SK-N-SH treated with all-trans-retinoic acid at 6 μM for 48 hours (cell line): ENCODE data around the gene MYO9A.

Experiments
- ATAC-seq: fragments of 200-7000 bp; cut with Tn5 transposase; 3 replicates; pipeline ENCODE4 v1.9.1; 2020; ENCODE audit warnings: mild to moderate bottlenecking, moderate library complexity
- ARNTL ChIP-seq: fragments of 450-650 bp; formaldehyde crosslinking; IDR thresholded peaks from 2 replicates; pipeline ENCODE4 v1.5.0; 2020; ENCODE audit warnings: low read depth, mild to moderate bottlenecking, moderate library complexity, borderline replicate concordance
- BACH2 ChIP-seq: fragments of 250-450 bp; sonication (Bioruptor Pico); IDR thresholded peaks from 2 replicates; pipeline ENCODE4 v1.9.0; 2021; ENCODE audit warnings: mild to moderate bottlenecking, borderline replicate concordance
- CSDC2 ChIP-seq: fragments of 250-450 bp; sonication (Bioruptor Pico); IDR thresholded peaks from 2 replicates; pipeline ENCODE4 v1.5.0; 2020; ENCODE audit warnings: mild to moderate bottlenecking, moderate library complexity
- GLIS3 ChIP-seq: fragments of 250-450 bp; sonication (Bioruptor Pico); IDR thresholded peaks from 2 replicates; pipeline ENCODE4 v1.5.0; 2020; ENCODE audit warnings: mild to moderate bottlenecking, moderate library complexity
- ISL1 ChIP-seq: fragments of 250-450 bp; sonication (Bioruptor Pico); IDR thresholded peaks from 2 replicates; pipeline ENCODE4 v2.1.2; 2022; ENCODE audit warnings: mild to moderate bottlenecking, moderate library complexity
- PPARA ChIP-seq: fragments of 250-450 bp; sonication (Bioruptor Pico); IDR thresholded peaks from 2 replicates; pipeline ENCODE4 v1.5.0; 2020; ENCODE audit warnings: mild to moderate bottlenecking, borderline replicate concordance
- RARB ChIP-seq: fragments of 250-450 bp; sonication (Bioruptor Pico); IDR thresholded peaks from 2 replicates; pipeline ENCODE4 v1.8.0; 2021; ENCODE audit warnings: mild to moderate bottlenecking, moderate library complexity
- TOX ChIP-seq: fragments of 250-450 bp; sonication (Bioruptor Pico); IDR thresholded peaks from 2 replicates; pipeline ENCODE4 v1.8.0; 2021; ENCODE audit warnings: mild to moderate bottlenecking, moderate library complexity, borderline replicate concordance
- ZFP3 ChIP-seq: fragments of 250-450 bp; sonication (Bioruptor Pico); IDR thresholded peaks from 2 replicates; pipeline ENCODE4 v1.5.0; 2020; ENCODE audit warnings: mild to moderate bottlenecking, moderate library complexity
- ZFP30 ChIP-seq: fragments of 450-650 bp; formaldehyde crosslinking; IDR thresholded peaks from 2 replicates; pipeline ENCODE4 v1.5.0; 2022; ENCODE audit warnings: mild to moderate bottlenecking, moderate library complexity
- ZNF70 ChIP-seq: fragments of 450-650 bp; formaldehyde crosslinking; IDR thresholded peaks from 2 replicates; pipeline ENCODE4 v1.5.0; 2020; ENCODE audit warnings: mild to moderate bottlenecking, moderate library complexity
- ZNF8 ChIP-seq: fragments of 450-650 bp; formaldehyde crosslinking; IDR thresholded peaks from 2 replicates; pipeline ENCODE4 v1.5.0; 2020; ENCODE audit warnings: mild to moderate bottlenecking, moderate library complexity
- TF ChIP-seq, protein P1 (sequence below): fragments of 250-450 bp; sonication (Bioruptor Pico); IDR thresholded peaks from 2 replicates; pipeline ENCODE4 v1.8.0; 2021; ENCODE audit warnings: low read depth, mild to moderate bottlenecking, moderate library complexity, borderline replicate concordance
- TF ChIP-seq, protein P2 (sequence below): fragments of 250-450 bp; sonication (Bioruptor Pico); IDR thresholded peaks from 2 replicates; pipeline ENCODE4 v1.5.0; 2020; ENCODE audit warnings: mild to moderate bottlenecking, moderate library complexity
- TF ChIP-seq, protein P3 (sequence below): fragments of 250-450 bp; sonication (Bioruptor Pico); IDR thresholded peaks from 2 replicates; pipeline ENCODE4 v1.5.1; 2021; ENCODE audit warnings: mild to moderate bottlenecking, moderate library complexity

Gene MYO9A, protein sequence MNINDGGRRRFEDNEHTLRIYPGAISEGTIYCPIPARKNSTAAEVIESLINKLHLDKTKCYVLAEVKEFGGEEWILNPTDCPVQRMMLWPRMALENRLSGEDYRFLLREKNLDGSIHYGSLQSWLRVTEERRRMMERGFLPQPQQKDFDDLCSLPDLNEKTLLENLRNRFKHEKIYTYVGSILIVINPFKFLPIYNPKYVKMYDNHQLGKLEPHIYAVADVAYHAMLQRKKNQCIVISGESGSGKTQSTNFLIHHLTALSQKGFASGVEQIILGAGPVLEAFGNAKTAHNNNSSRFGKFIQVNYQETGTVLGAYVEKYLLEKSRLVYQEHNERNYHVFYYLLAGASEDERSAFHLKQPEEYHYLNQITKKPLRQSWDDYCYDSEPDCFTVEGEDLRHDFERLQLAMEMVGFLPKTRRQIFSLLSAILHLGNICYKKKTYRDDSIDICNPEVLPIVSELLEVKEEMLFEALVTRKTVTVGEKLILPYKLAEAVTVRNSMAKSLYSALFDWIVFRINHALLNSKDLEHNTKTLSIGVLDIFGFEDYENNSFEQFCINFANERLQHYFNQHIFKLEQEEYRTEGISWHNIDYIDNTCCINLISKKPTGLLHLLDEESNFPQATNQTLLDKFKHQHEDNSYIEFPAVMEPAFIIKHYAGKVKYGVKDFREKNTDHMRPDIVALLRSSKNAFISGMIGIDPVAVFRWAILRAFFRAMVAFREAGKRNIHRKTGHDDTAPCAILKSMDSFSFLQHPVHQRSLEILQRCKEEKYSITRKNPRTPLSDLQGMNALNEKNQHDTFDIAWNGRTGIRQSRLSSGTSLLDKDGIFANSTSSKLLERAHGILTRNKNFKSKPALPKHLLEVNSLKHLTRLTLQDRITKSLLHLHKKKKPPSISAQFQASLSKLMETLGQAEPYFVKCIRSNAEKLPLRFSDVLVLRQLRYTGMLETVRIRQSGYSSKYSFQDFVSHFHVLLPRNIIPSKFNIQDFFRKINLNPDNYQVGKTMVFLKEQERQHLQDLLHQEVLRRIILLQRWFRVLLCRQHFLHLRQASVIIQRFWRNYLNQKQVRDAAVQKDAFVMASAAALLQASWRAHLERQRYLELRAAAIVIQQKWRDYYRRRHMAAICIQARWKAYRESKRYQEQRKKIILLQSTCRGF (N-terminal part only)

DNA sequence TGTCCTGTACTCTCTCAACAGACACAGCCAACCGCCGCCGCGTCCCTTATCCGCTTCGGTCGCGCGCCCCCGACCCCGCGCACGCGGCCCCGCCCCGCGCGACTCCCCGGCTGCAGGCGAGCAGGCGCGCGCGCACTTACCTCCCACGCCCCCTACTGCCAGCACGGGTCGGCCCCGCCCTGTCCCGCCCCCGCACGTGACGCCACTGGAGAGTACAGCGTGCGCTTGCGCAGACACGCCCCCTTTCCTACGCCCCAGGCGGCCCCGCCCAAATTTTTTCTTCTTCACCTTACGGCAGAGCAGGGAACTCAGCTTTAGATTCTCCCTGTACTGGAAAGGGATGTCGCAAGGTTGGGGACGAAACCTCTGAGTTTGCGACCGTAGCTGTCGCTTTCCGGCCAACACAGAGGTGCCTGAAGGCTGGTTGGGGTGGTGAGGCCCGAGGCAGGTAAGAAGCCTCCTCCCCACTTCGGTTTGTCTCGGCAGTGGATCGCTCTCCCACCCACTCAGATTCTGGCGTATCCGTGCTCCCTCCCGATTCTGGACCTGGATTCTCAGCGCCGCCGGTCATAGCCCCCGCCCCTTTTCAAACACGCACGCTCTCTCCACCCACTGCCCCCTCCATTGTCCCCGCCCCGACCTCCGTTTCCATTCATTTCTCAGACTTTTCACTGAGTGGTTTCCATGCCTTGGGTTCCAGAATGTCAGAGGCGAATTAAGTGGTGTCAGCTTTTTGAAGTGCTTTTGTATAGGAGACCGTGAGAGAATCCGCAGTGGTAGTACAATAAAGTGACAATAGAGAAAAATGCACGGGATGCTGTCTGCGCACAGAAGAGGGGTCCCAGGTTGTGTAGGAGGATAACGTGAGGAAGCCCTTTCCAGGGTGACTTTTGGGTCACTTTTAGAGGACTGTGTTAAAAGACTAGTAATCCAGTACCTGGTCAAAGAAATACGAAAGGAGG lies at the start of gene MYO9A, which contains the start of gene SENP8:
MYO9A (minus strand) TSS at position 134 of the 962 bp plus-strand sequence. CDS start 71,587 bp downstream, outside the sequence.
SENP8 (plus strand) TSS at position 387 of the 962 bp plus-strand sequence. CDS start 21,221 bp downstream, outside the sequence.
- TF ChIP-seq ZFP3 (no peak), TOX (CRISPR knock-in tag) (no peak), ZNF8 (CRISPR knock-in tag) (no peak), CSDC2 (CRISPR knock-in tag) (no peak), ZFP30 (CRISPR knock-in tag) (no peak), ARNTL (no peak), ISL1 (no peak), PPARA (CRISPR knock-in tag) (no peak)
- TF ChIP-seq, protein P1, sequence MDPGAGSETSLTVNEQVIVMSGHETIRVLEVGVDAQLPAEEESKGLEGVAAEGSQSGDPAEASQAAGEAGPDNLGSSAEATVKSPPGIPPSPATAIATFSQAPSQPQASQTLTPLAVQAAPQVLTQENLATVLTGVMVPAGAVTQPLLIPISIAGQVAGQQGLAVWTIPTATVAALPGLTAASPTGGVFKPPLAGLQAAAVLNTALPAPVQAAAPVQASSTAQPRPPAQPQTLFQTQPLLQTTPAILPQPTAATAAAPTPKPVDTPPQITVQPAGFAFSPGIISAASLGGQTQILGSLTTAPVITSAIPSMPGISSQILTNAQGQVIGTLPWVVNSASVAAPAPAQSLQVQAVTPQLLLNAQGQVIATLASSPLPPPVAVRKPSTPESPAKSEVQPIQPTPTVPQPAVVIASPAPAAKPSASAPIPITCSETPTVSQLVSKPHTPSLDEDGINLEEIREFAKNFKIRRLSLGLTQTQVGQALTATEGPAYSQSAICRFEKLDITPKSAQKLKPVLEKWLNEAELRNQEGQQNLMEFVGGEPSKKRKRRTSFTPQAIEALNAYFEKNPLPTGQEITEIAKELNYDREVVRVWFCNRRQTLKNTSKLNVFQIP (CRISPR knock-in tag): no peak
- TF ChIP-seq, protein P2, sequence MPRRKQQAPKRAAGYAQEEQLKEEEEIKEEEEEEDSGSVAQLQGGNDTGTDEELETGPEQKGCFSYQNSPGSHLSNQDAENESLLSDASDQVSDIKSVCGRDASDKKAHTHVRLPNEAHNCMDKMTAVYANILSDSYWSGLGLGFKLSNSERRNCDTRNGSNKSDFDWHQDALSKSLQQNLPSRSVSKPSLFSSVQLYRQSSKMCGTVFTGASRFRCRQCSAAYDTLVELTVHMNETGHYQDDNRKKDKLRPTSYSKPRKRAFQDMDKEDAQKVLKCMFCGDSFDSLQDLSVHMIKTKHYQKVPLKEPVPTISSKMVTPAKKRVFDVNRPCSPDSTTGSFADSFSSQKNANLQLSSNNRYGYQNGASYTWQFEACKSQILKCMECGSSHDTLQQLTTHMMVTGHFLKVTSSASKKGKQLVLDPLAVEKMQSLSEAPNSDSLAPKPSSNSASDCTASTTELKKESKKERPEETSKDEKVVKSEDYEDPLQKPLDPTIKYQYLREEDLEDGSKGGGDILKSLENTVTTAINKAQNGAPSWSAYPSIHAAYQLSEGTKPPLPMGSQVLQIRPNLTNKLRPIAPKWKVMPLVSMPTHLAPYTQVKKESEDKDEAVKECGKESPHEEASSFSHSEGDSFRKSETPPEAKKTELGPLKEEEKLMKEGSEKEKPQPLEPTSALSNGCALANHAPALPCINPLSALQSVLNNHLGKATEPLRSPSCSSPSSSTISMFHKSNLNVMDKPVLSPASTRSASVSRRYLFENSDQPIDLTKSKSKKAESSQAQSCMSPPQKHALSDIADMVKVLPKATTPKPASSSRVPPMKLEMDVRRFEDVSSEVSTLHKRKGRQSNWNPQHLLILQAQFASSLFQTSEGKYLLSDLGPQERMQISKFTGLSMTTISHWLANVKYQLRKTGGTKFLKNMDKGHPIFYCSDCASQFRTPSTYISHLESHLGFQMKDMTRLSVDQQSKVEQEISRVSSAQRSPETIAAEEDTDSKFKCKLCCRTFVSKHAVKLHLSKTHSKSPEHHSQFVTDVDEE (CRISPR knock-in tag): no peak
- TF ChIP-seq, protein P3, sequence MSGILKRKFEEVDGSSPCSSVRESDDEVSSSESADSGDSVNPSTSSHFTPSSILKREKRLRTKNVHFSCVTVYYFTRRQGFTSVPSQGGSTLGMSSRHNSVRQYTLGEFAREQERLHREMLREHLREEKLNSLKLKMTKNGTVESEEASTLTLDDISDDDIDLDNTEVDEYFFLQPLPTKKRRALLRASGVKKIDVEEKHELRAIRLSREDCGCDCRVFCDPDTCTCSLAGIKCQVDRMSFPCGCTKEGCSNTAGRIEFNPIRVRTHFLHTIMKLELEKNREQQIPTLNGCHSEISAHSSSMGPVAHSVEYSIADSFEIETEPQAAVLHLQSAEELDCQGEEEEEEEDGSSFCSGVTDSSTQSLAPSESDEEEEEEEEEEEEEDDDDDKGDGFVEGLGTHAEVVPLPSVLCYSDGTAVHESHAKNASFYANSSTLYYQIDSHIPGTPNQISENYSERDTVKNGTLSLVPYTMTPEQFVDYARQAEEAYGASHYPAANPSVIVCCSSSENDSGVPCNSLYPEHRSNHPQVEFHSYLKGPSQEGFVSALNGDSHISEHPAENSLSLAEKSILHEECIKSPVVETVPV: no peak
- ATAC-seq: peak; percentile 66

DNA sequence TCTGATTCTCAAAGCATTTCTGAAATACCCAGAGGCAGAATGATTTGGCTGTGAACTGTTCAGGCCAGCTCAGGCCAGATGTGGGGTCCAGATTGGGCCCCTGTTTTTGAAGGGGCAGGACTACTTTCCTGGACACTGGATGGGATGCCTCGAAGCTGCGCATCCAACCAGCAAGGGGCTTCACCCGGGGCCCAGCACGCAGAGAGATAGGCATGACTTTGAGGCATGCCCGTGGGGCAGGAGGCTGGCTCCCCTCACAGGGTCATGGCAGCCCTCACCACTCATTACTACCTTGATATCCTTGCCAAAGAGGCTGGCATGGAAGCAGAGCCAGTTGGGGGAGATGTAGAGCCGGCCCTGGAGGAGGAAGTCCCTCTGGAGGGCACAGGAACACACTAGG lies 49.5 kb upstream of the MYO9A start:
- no peak for ATAC-seq
- TF ChIP-seq ZFP3: no peak

DNA sequence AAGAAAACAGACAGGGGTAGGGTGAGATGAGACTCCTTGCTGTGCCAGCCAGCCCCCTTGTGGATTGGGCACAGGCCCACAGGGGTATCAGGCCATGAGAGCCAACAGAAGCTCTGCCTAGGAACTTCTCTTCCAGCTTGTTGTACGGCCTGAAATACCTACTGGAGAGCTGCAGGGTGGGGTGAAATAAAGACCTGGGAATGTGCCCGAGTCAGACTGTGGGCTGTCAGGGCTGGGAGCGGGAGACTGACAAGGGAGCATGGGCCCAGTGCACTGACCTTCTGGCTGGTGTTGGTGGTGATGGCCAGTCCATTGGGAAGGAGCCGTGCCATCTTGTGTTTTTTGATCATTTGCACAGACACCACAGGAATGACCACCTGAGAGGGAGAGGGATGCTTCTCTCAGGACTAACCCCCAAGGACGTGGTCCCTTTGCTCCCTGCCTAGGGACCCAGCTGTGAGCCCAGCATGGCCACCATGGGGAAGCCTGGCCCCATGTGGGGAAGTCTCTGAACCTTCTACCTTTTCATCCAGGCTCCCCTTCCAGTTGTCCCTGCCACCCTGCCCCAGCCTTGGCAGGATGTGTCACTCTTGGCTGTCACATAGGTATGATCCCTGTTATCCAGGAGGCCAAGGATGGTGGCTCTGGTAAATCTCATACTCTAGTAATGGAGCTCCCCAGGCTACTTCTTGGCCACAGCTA lies 48.9 kb upstream of the MYO9A start:
- no peak for ATAC-seq
- no peak for TF ChIP-seq ZNF70 (CRISPR knock-in tag)
- TF ChIP-seq, protein P2 (CRISPR knock-in tag): no peak
- TF ChIP-seq GLIS3 (CRISPR knock-in tag): no peak
- no peak for TF ChIP-seq PPARA (CRISPR knock-in tag)
- no peak for TF ChIP-seq RARB (CRISPR knock-in tag)
- TF ChIP-seq ISL1: no peak
- TF ChIP-seq BACH2 (CRISPR knock-in tag): no peak
